K562 (cell line): Measurements from ENCODE around the gene GADD45B. TPM values are rescaled to one million over a fixed set of nuclear protein-coding genes. Genes with fewer than 3 reads are reported as not detected.
A peak's percentile ranks its signal among the peaks of the same experiment; 100 is the strongest.

Experiments used
- ATAC-seq: fragments of 200-7000 bp; cut with Tn5 transposase; 3 replicates; pipeline ENCODE4 v1.9.1; 2020; ENCODE audit warnings: moderate library complexity
- BruUV-seq: library from RNA; stranded (reverse); fragments of 400-500 nt; replicated peaks from 2 replicates; lab custom pipeline; 2021; lab: Mats Ljungman, UMichigan
- CTCF ChIA-PET: fragments of 300-600 bp; formaldehyde crosslinking; extraction: SDS; loops from one replicate; lab custom pipeline; 2021; ENCODE audit warnings: low intra/inter-chr PET ratio; lab: Yijun Ruan, JAX
- POLR2A ChIA-PET: fragments of 300-600, 350-650 bp; sonication (Branson Sonifier 250); formaldehyde crosslinking; extraction: SDS; loops from one replicate; lab custom pipeline; 2021; ENCODE audit warnings: antibody characterized with exemption, inconsistent platforms; lab: Yijun Ruan, JAX
- DNase-seq, 4 experiments: peaks; one replicate each; pipeline versions ENCODE4 v3.0.0 to v3.0.0-alpha.2; 2011 to 2018; ENCODE audit warnings: low spot score in 3 of 4, mixed read lengths in 3 of 4; ENCODE audit errors: extremely low read depth in 1 of 4
- FAIRE-seq: peaks from 2 replicates; lab custom pipeline; 2011; peaks lifted over from hg19 to GRCh38; lab: Jason Lieb, UNC
- H2AFZ ChIP-seq: 2 replicates; pipeline ENCODE4 v1.6.0; 2011; ENCODE audit warnings: low read depth, low read length, control low read depth, inconsistent platforms
- H3K27ac ChIP-seq: fragments of 200-600 bp; 3 replicates; pipeline ENCODE4 v1.8.0; 2011; ENCODE audit warnings: low read depth, mild to moderate bottlenecking, control low read depth, inconsistent platforms, low read length, moderate library complexity, mixed read lengths; ENCODE audit errors: extremely low read depth
- H3K27me3 ChIP-seq, 2 experiments: fragments of 300-600 bp in 1 of 2; 2 replicates in 1 of 2; 3 replicates in 1 of 2; pipeline versions ENCODE4 v1.6.0 to v1.8.0; 2011; ENCODE audit warnings: inconsistent platforms in 2 of 2, low read length in 2 of 2, mild to moderate bottlenecking in 1 of 2, mixed read lengths in 1 of 2, moderate library complexity in 1 of 2; ENCODE audit not compliant: control insufficient read depth in 2 of 2, insufficient read depth in 2 of 2
- H3K36me3 ChIP-seq: fragments of 300-600 bp; 3 replicates; pipeline ENCODE4 v1.8.0; 2011; ENCODE audit warnings: mild to moderate bottlenecking, low read length, inconsistent platforms; ENCODE audit not compliant: control insufficient read depth, insufficient read depth
- H3K4me1 ChIP-seq, 2 experiments: fragments of 200-600 bp in 1 of 2; replicated peaks in 1 of 2; 2 replicates in 1 of 2; 3 replicates in 1 of 2; pipeline versions ENCODE4 v1.5.1 to v1.8.0; 2011; ENCODE audit warnings: inconsistent platforms in 2 of 2, low read length in 2 of 2, mild to moderate bottlenecking in 1 of 2, mixed read lengths in 1 of 2, moderate library complexity in 1 of 2; ENCODE audit not compliant: control insufficient read depth in 2 of 2, insufficient read depth in 2 of 2
- H3K4me2 ChIP-seq: 2 replicates; pipeline ENCODE4 v1.6.1; 2011; ENCODE audit warnings: low read length, control low read depth, inconsistent platforms, mixed read lengths; ENCODE audit not compliant: insufficient read depth
- H3K4me3 ChIP-seq: fragments of 200-600 bp; sonication (generic), shearing (Covaris generic); 2 replicates; pipeline ENCODE4 v1.5.1; 2016; ENCODE audit warnings: control low read depth, inconsistent platforms
- H3K79me2 ChIP-seq: fragments of 200-600 bp; 3 replicates; pipeline ENCODE4 v1.8.0; 2011; ENCODE audit warnings: low read length, inconsistent platforms; ENCODE audit not compliant: control insufficient read depth, insufficient read depth
- H3K9ac ChIP-seq, 2 experiments: 2 replicates each; pipeline versions ENCODE4 v1.6.0 to v1.6.1; 2011; ENCODE audit warnings: low read depth in 2 of 2, low read length in 2 of 2, control low read depth in 1 of 2, inconsistent platforms in 1 of 2, mild to moderate bottlenecking in 1 of 2, mixed read lengths in 1 of 2; ENCODE audit not compliant: insufficient read depth in 1 of 2
- H3K9me1 ChIP-seq: one replicate; pipeline ENCODE4 v1.6.0; 2011; ENCODE audit warnings: inconsistent platforms, mild to moderate bottlenecking, low read length, moderate library complexity; ENCODE audit not compliant: control insufficient read depth, insufficient read depth
- H3K9me3 ChIP-seq: replicated peaks from 2 replicates; pipeline ENCODE4 v1.5.1; 2011; ENCODE audit warnings: low read depth, low read length, inconsistent platforms; ENCODE audit not compliant: control insufficient read depth, insufficient read depth
- H4K20me1 ChIP-seq: replicated peaks from 2 replicates; pipeline ENCODE4 v1.6.1; 2011; ENCODE audit warnings: low read length, inconsistent platforms, mixed read lengths; ENCODE audit not compliant: control insufficient read depth, insufficient read depth
- ATF3 ChIP-seq, 2 experiments: fragments of 450-650 bp in 1 of 2; sonication (generic) in 1 of 2; formaldehyde crosslinking in 1 of 2; IDR thresholded peaks in 1 of 2; conservative IDR thresholded peaks in 1 of 2; 2 replicates each; pipeline versions ENCODE4 v1.6.1 to v1.8.1; 2016 to 2023; ENCODE audit warnings: mild to moderate bottlenecking in 2 of 2, moderate library complexity in 2 of 2, inconsistent platforms in 1 of 2, missing genetic modification reagents in 1 of 2
- DMBX1 ChIP-seq: fragments of 250-450 bp; sonication (Bioruptor Pico); IDR thresholded peaks from 2 replicates; pipeline ENCODE4 v1.8.0; 2022; ENCODE audit warnings: inconsistent platforms, mild to moderate bottlenecking, moderate library complexity, borderline replicate concordance
- E2F3 ChIP-seq: fragments of 250-450 bp; sonication (Bioruptor Pico); IDR thresholded peaks from 2 replicates; pipeline ENCODE4 v1.4.0; 2020; ENCODE audit warnings: mild to moderate bottlenecking
- E4F1 ChIP-seq: fragments of 250-450 bp; sonication (Bioruptor Pico); IDR thresholded peaks from 2 replicates; pipeline ENCODE4 v1.5.0; 2021; ENCODE audit warnings: mild to moderate bottlenecking, borderline replicate concordance
- FOXJ2 ChIP-seq: fragments of 200-800 bp; sonication (Bioruptor generic); IDR thresholded peaks from 2 replicates; pipeline ENCODE4 v1.6.1; 2016; ENCODE audit warnings: missing genetic modification characterization, missing compliant biosample characterization
- GABPB2 ChIP-seq: fragments of 250-450 bp; sonication (Bioruptor Pico); conservative IDR thresholded peaks from 2 replicates; pipeline ENCODE4 v1.5.1; 2021; ENCODE audit warnings: mild to moderate bottlenecking
- GTF2B ChIP-seq: IDR thresholded peaks from 2 replicates; pipeline ENCODE4 v1.6.1; 2011; ENCODE audit not compliant: insufficient read length; ENCODE audit errors: extremely low read depth
- MCM2 ChIP-seq: fragments of 450-650 bp; IDR thresholded peaks from 2 replicates; pipeline ENCODE4 v1.6.1; 2017; ENCODE audit warnings: low read depth, mild to moderate bottlenecking
- MED1 ChIP-seq: sonication (generic); formaldehyde crosslinking; IDR thresholded peaks from 2 replicates; pipeline ENCODE4 v1.8.1; 2023; ENCODE audit warnings: missing genetic modification reagents, borderline replicate concordance
- PCBP2 ChIP-seq: fragments of 200-400 bp; formaldehyde crosslinking; IDR thresholded peaks from 2 replicates; pipeline ENCODE4 v1.6.1; 2018; ENCODE audit warnings: low read length, low read depth, mild to moderate bottlenecking, moderate library complexity; ENCODE audit not compliant: poor library complexity, severe bottlenecking
- TAL1 ChIP-seq: fragments of 450-650 bp; IDR thresholded peaks from 2 replicates; pipeline ENCODE4 v1.6.1; 2016; ENCODE audit warnings: mild to moderate bottlenecking
- TCF15 ChIP-seq: fragments of 250-450 bp; sonication (Bioruptor Pico); IDR thresholded peaks from 2 replicates; pipeline ENCODE4 v1.8.0; 2022; ENCODE audit warnings: moderate library complexity, mild to moderate bottlenecking, inconsistent platforms
- WHSC1 ChIP-seq: IDR thresholded peaks from one replicate; pipeline ENCODE4 v1.6.1; 2012; ENCODE audit warnings: low read length, control low read depth, inconsistent platforms
- ZFP36 ChIP-seq: fragments of 150-350 bp; IDR thresholded peaks from 2 replicates; pipeline ENCODE4 v1.6.1; 2018; ENCODE audit warnings: low read length, low read depth; ENCODE audit not compliant: partially characterized antibody
- ZNF23 ChIP-seq: fragments of 250-450 bp; sonication (Bioruptor Pico); IDR thresholded peaks from 2 replicates; pipeline ENCODE4 v1.4.0; 2020; ENCODE audit warnings: mild to moderate bottlenecking
- ZNF445 ChIP-seq: fragments of 250-450 bp; sonication (Bioruptor Pico); IDR thresholded peaks from 2 replicates; pipeline ENCODE4 v1.4.0; 2020; ENCODE audit warnings: low read depth, mild to moderate bottlenecking, moderate library complexity
- ZNF561 ChIP-seq: fragments of 450-650 bp; formaldehyde crosslinking; conservative IDR thresholded peaks from 2 replicates; pipeline ENCODE4 v1.4.0; 2020; ENCODE audit warnings: mild to moderate bottlenecking, moderate library complexity
- ZNF764 ChIP-seq: fragments of 250-450 bp; sonication (Bioruptor Pico); IDR thresholded peaks from 2 replicates; pipeline ENCODE4 v1.4.0; 2020; ENCODE audit warnings: low read depth, mild to moderate bottlenecking, moderate library complexity
- WGBS: fragments of 100-300 bp; shearing (Covaris generic); methylation state at CpG from one replicate; pipeline ENCODE4 v1.1.6; 2016; ENCODE audit warnings: low coverage, mixed read lengths; ENCODE audit not compliant: insufficient coverage; ENCODE audit errors: missing lambda C conversion rate; 5-methylcytosine and 5-hydroxymethylcytosine counted together
- in situ Hi-C: fragments of 300-500 bp; cut with MboI; formaldehyde crosslinking; loops from 4 replicates; pipeline ENCODE4 v1.15.0; 2018; ENCODE audit warnings: inconsistent platforms, mixed read lengths
- intact Hi-C: fragments of 100-400 bp; cut with micrococcal nuclease; formaldehyde crosslinking; loops from 2 replicates; pipeline ENCODE4 v1.14.2; 2022
- polyA plus RNA-seq, 8 experiments: library from polyadenylated mRNA; depleted of rRNA in 4 of 8; stranded (reverse) in 5 of 8; unstranded in 3 of 8; fragments of >200 nt; fragmentation: Nextera tagmentation in 2 of 8; fragmentation: Illumina TruSeq in 1 of 8; extraction: Ambion mirVana in 2 of 8; extraction: Trizol in 1 of 8; gene quantifications; 2 replicates each; pipeline versions ENCODE4 v1.2.1 to v1.2.3, GENCODE V29; 2011 to 2014; ENCODE audit warnings: inconsistent platforms in 1 of 8, missing spikeins in 1 of 8
- total RNA-seq, 7 experiments: library from RNA; depleted of rRNA in 6 of 7; stranded (reverse); fragments of >200 nt in 6 of 7; fragmentation: Illumina TruSeq in 2 of 7; extraction: Trizol in 2 of 7; gene quantifications; 2 replicates each; pipeline versions ENCODE4 v1.2.1 to v1.2.3, GENCODE V29; 2011 to 2021; ENCODE audit warnings: low replicate concordance in 1 of 7

GADD45B gene
- total and polyA plus RNA-seq, 9 of the 15 experiments (the other 6 are each of a cell fraction or from before 2014, with no cell fraction given), result 0.06 to 4.1 (median 2.1) TPM

- no peaks in the 10 kb centered on the region for H3K9me1 ChIP-seq
- in situ Hi-C loops, result no loop called here
- no peaks in the 10 kb centered on the region for H3K36me3 ChIP-seq
- peak overlapping the region; percentile 28; the same call in 2 of the 3 replicates for H3K27ac ChIP-seq
- peaks cover 5 to 8% of the 10 kb centered on the region in 2 experiments; a peak in 4 of 5 replicates for H3K4me1 ChIP-seq
- H4K20me1 ChIP-seq, result no peaks in the 10 kb centered on the region
- ATAC-seq (peak; percentile 72), FAIRE-seq (peak; percentile 58), DNase-seq (peak in 3 of 4 experiments; percentile 41 to 50 (median 43))
- H3K79me2 ChIP-seq, result no peaks in the 10 kb centered on the region
- intact Hi-C loops, result no loop called here
- CTCF ChIA-PET, result no interaction called here
- peak overlapping the region; percentile 81 for H2AFZ ChIP-seq
- peak overlapping the region in 1 of 2 experiments; percentile 84; a peak in 2 of 4 replicates for H3K9ac ChIP-seq
- no peak overlapping the region for H3K4me2 ChIP-seq
- no peak overlapping the region for H3K4me3 ChIP-seq
- H3K9me3 ChIP-seq, result no peaks in the 10 kb centered on the region
- WGBS, result 15% methylated on average over 21 of the region's 21 CpGs
- POLR2A ChIA-PET, result interaction anchor here (2.6 kb wide), 1 partner anchor 27 kb away, joined by 9 read pairs; the partner anchor contains the start of gene GADD45B
- no TSS peak for BruUV-seq
- peaks cover 10 to 28% of the 10 kb centered on the region in 2 experiments for H3K27me3 ChIP-seq
- TF ChIP-seq ZFP36 (no peak), TAL1 (no peak), ZNF23 (no peak), E4F1 (CRISPR knock-in tag) (no peak), WHSC1 (no peak), FOXJ2 (tag) (no peak), TCF15 (CRISPR knock-in tag) (no peak), MED1 (CRISPR knock-in tag) (no peak), GTF2B (no peak), GABPB2 (no peak), ZNF764 (CRISPR knock-in tag) (no peak), MCM2 (no peak), ZNF561 (CRISPR knock-in tag) (no peak), ATF3 (IDR thresholded peaks at IDR 0.05) (peak; percentile 69; the same call in 1 of the 2 replicates), ATF3 (CRISPR knock-in tag; conservative IDR thresholded peaks at IDR 0.05) (no peak), ZNF445 (CRISPR knock-in tag) (no peak), E2F3 (no peak), PCBP2 (no peak), DMBX1 (CRISPR knock-in tag) (no peak)
Measured at GRCh38 chr19:2503521-2504109, 27.7 kb downstream of the GADD45B start.
